DLD1 (cell line): ENCODE data around the gene TSC2.
"Not testable (repeated sequence)": the region's sequence is repeated elsewhere in the genome, so short reads cannot be mapped to it uniquely, and the experiment has no call there.

Experiments used
- in situ Hi-C: cut with HindIII; loops from 2 replicates; pipeline ENCODE4 v1.10.0; 2017; ENCODE audit warnings: low sequenced_read_pairs

TSC2 gene

DNA sequence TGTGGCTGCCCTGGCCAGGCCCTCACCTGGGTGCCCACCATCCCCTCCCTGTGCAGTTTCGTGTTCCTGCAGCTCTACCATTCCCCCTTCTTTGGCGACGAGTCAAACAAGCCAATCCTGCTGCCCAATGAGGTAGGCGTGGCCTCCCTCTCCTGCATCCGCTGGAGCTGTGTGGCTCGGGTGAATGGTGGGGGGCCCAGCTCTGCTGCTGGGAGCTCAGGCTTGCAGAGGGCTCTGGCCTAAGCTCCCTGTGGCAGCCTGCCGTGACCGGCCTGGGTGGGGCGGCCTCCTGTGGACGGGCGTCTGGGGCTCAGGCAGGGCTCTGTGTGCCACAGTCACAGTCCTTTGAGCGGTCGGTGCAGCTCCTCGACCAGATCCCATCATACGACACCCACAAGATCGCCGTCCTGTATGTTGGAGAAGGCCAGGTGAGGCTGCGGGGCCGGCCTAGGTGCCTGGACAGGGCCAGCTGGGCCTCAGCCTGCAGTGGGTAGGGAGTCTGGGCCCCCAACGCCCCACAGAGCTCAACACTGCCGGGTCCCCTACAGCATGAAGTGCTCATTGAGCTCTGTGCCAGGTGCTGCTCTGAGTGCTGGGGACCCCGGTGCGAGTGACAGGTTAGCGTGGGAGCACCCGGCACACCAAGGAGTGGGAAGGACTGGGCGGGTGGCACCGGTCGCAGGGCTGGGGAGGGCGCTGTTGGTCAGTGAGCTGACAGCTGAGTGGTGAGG lies 37.3 kb downstream of the TSC2 start:
- in situ Hi-C loops: no loop called here

DNA sequence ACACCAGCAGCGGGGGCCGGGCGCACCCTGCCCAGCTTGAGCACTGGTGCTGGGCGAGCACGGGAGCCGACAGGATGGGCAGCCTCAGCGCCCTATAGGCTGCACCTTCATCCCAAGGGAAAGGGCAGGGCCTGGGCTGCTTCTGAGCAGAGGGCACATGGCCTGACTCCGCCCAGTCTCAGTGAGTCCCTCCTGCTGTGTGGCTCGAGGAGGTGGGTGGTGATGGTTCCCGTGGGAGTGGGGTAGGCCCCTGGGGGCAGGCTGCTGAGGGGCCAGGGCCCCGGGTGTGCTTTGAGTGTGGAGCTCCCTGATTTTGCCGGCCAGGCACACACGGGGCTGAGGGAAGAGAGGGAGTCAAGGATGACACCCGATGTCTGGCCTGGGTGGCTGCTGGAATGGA lies 37.9 kb downstream of the TSC2 start:
- in situ Hi-C loops: no loop called here

DNA sequence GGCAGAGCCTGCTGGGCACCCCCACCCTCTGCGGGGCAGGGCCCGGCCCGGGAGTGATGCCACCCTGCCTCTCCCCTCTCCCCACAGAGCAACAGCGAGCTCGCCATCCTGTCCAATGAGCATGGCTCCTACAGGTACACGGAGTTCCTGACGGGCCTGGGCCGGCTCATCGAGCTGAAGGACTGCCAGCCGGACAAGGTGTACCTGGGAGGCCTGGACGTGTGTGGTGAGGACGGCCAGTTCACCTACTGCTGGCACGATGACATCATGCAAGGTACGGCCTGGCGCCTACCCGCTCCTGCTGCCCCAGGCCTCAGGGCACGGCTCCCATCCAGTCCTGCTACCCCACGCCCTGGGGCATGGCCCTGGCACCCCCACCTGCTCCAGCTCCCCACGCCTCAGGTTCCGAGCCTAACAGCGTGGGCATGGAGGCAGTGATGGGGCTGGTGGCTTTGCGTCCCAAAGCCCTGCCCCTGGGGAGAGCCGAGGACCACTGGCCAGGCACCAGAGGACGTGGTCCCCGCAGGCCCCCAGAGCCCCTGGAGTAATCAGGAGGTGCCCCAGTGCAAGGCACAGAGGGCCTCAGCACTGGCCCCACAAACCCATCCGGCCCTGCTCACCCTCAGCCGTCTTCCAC lies 38.4 kb downstream of the TSC2 start:
- in situ Hi-C loops: no loop called here

- in situ Hi-C loops: no loop called here
Observed at GRCh38 chr16:2086812-2087747, 39.3 kb downstream of the TSC2 start.

GRCh38 chr16:2087748-2088631 lies 40.2 kb downstream of the TSC2 start:
- in situ Hi-C loops: no loop called here

DNA sequence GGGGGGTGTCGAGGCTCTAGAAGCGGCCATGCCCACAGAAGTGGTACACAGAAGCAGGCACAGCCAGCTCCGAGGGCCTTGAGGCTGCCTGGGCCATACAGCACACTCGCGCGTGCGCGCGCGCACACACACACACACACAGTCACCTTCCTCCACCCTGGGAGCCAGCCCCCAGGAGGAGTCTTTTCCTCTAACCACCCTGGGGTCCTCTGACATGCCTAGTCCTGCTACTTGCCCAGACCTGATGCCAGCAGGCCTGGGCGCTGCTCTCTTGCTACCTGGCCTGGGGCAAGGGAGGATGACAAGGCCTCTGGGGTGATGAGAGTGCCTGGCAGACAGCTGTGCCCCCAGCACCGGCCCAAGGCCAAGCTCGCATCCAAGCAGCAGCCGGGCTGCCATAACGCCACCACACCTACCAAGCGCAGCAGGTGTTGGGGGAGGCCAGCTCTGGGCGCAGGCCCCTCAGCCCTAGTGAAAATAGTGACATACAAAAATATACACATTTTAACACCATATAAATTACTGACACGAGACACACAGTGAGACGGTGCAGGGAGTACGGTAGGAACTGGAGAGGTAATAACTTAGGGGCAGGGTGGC lies 41.1 kb downstream of the TSC2 start:
- in situ Hi-C loops: no loop called here

DNA sequence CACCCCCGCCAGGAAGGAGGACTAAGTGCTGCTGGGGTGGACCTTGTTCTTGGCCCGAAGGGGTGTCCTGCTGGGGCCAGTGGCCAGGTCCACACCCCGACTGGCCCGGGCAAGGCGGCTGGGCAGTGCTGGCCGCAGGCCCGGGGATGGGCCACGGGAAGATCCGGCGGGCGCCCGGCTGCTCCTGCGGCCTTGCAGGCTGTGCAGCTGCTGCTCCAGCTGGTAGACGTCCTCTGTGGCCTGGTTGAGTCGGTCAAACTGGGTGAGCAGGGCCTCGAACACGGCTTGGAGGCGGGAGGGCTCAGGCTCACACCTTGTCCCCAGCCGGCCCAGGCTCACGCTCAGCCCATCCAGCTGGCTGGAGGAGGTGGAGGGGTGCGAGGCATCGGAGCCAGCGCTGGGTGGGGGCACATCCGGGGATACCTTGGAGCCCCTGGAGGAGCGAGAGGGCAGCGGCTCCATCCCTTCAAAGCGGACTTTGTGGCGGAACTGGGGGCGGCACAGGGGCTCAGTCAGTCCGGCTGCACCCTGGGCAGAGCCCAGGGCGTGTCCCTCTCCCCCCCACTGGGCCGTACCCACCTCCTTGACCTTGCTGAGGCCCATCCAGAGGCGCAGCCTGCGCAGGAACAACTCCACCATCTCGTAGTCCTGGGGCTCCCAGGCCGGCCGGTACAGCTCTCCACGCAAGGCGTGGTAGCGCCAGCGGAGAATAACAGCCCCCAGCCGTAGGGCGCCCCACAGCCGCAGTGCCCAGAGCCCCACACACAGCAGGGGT lies 42.1 kb downstream of the TSC2 start:
- in situ Hi-C loops: no loop called here

DNA sequence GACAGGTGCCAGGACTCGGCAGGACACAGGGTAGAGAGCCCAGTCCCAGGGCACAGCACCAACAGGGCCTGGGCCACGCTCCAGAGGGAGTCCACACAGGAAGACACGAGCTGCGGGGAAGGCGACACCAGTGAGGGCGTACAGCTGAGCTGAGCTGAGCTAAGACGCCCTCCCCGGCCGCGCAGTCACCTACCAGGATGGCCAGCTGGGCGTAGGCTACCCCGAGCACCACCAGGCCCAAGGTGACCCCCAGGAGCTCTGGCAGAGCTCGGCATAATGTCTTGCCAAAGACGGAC lies 42.6 kb downstream of the TSC2 start:
- in situ Hi-C loops: no loop called here

DNA sequence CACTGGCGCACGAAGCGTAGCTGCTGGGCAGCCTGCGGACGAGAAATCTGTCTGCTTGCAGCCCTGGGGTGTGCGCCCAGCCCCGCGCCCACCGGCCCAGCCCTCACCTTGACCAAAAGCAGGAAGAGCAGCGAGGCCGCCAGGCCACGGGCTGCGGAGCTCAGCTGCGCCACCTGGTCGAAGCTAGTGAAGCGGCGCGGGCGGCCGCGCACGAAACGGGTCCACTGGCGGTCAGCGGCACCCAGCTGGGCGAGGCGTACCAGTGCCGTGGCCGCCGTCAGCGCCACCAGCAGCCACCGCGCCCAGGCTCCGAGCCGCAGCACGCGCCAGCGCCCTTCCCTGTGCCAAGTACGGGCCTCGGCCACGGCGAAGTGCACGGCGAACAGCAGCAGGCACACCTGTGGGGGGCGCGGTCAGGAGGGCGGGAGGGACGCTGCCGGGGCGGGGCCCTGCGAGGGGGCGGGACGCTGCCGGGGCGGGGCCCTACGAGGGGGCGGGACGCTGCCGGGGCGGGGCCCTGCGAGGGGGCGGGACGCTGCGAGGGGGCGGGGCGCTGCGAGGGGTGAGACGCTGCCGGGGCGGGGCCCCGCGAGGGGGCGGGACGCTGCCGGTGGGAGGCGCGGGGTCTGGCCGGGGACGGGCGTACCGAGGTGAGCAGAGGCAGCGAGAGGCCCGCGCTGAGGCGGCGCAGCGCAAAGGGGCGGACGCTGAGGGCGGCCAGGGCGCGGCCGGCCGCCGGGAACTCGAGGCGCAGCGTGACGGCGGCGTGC lies 43.2 kb downstream of the TSC2 start:
- in situ Hi-C loops: no loop called here

DNA sequence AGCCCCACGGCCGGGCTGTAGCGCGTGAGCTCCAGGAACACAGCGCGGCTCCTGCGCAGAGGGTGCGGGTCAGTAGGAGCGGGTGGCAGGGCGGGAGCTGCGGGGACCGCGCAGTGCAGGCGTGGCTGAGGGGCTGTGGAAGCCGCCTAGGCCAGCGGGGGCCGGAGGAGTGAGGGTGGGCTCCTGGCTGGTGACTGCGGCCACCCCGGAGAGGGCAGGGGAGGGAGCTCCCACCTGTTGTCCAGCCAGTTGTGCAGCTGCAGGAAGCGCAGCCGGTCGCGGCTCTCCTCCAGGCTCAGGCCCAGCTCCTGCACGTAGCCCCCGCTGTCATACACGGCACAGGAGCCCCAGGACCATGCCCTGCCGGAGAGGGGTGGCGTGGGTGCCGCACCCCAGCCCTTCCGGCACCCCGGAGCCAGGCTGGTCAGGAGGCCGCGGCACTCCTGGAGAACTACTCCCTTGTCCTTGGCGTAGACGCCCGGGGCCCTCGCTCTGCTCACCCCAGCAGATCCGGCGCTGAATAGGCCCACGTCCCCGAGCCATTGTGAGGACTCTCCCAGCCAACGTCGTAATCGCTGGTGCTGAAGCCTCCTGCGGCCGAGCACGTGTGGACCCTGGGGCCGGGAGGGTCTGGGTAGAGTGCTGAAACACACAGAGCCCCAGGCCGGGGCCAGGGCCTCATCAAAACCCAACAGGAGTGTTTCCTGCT lies 43.9 kb downstream of the TSC2 start:
- in situ Hi-C loops: no loop called here

DNA sequence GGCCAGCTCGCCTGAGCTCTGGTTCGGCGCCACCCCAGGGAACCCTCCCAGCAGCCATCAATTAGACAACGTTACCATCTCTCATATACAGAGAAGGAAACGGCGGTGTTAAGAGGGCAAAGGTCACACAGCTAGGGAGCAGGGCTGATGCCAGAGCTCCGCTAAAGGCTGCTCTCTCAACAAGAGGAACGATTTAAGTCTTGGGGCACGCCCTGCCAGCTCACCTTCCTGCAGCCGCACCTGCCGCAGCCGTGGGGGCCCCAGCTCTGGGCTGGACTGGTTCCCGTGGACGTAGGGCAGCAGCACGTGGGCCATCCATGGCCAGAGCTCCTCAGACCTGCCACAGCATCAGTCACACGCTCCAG lies 44.5 kb downstream of the TSC2 start:
- in situ Hi-C loops: no loop called here

DNA sequence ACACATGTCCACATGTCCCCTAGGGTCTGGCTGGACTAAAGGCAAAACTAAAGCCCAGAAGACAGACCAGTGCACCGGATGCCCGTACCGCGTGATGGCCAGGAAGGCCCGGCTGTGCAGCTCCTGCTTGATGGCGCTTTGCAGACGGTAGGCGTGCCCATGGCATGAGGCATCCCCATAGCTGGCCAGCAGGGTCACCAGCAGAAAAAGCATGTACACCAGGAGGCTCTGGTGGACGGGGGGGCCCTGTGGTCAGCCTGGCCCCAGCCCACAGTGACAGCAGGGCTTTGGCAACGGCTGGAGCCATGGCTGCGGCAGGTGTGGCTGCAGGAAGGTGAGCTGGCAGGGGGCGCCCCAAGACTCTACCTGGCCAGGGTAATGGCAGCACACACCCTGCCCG lies 45.1 kb downstream of the TSC2 start:
- in situ Hi-C loops: no loop called here

GRCh38 chr16:2093793-2094192 lies 46.0 kb downstream of the TSC2 start:
- in situ Hi-C loops: no loop called here

- in situ Hi-C loops: no loop called here
Observed at GRCh38 chr16:2095315-2095853, 47.6 kb downstream of the TSC2 start.

DNA sequence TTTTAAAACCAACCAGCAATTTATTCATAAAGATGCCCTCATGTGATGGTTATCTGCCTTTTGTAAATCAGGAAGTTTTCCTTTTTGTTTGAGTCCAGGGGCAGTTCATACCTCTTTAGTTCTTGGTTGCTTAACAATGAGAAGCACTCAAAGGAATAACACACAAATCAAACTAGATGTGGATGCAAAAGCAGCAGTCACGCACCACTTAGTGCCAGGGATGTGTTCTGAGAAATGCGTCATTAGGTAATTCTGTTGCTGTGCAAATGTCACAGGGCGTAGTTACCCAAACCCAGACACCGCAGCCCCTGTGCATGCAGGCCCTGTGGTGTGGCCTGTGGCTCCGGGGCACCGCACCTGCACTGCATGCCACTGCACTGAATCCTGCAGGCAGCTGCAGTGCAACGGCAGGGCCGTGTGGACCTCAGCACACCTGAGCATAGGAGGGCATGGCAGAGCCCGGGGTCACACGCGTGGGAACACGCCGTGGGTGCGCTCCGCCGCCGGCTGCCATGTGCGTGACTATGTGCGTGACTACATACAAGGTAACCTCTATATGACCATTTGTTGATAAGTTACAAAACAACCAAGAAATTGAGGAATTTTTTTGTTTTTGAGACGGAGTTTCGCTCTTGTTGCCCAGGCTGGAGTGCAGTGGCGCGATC lies 48.3 kb downstream of the TSC2 start:
- in situ Hi-C loops: no loop called here

DNA sequence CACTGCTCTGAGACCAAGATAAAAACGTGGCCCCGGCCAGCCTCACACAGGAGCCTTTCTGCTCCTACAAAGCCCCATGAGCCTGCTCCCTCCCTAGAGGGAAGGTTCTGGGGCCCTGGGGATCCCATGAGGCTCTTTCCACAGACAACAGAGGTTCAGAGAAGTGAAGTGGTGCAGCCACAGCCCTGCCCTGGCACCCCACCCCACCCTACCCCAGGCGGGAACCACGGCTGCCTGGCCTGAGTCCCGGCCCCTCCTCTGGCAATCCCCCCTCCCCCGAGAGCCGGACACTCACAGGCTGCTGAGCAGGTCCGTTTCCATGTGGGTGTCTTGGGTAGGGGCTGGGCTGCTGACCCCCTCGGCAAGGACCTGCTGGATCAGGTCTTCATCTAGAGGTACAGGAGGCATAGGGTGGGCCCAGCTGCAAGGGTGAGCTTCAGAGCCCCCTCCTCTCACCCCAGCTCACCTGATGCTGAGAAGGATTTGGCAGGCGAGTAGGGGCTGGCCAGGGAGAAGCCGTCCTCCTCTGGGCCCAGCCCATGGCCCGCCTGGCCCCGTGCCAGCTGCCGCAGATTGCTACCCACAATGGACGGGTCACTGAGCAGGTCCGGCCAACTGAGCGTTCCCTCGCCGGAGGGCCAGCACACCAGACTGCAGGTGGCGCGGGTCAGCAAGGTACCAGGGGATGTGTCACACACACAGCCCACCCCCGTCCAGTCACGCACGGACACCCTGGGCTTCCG lies 49.2 kb downstream of the TSC2 start:
- in situ Hi-C loops: no loop called here

- in situ Hi-C loops: not testable (repeated sequence)
Observed at GRCh38 chr16:2097689-2098088, 49.9 kb downstream of the TSC2 start.
